Coronary artery (tissue), 2 donors: Measurements from ENCODE around the gene ITPKC.
"Not testable (repeated sequence)": the region's sequence is repeated elsewhere in the genome, so short reads cannot be mapped to it uniquely, and the experiment has no call there.

Source experiments
- DNase-seq: peaks from one replicate; pipeline ENCODE4 v3.0.0-alpha.2; 2017; ENCODE audit warnings: low spot score
- H3K27ac ChIP-seq, 2 donors: fragments of 200-600 bp; sonication (generic); one replicate each; pipeline ENCODE4 v1.5.1; 2016 to 2019
- H3K4me3 ChIP-seq: fragments of 200-600 bp; sonication (generic); 2 replicates; pipeline ENCODE4 v1.5.1; 2016; ENCODE audit warnings: mild to moderate bottlenecking, moderate library complexity
- CTCF ChIP-seq: fragments of 200-600 bp; sonication (generic); IDR thresholded peaks from one replicate; pipeline ENCODE4 v1.5.1; 2019; ENCODE audit warnings: antibody characterized with exemption

Gene ITPKC

DNA sequence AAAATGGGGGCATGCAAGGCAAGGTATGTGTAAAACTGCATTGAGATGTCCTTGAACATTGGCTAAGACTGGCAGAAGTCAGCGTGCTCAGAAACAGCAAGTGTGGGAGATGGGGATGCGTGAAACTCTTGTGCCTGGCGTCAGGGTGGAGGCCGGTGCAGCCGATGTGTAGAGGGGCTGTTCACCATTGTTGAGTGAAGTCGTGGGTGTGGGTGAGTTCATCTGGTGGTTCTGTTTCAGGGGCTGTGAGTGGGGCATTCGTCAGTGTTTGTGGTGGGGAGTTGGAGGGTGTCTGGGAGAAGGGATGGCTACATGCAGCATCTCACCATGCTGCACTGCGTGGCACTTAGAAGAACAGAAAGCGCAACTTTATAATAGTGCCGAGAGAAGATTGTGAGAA is 47.1 kb downstream of the ITPKC start:
- no peak for TF ChIP-seq CTCF
- Histone ChIP-seq H3K4me3 (no peak overlapping the region), H3K27ac (no peak overlapping the region)
- no peak for DNase-seq

GRCh38 chr19:40766385-40766784 is 49.5 kb downstream of the ITPKC start:
- H3K4me3 ChIP-seq, DNase-seq, H3K27ac ChIP-seq: not testable (repeated sequence)

- no peak overlapping the region for H3K27ac ChIP-seq
Measured at GRCh38 chr19:40768869-40769268, 52.0 kb downstream of the ITPKC start.

GRCh38 chr19:40771101-40771862 is 54.4 kb downstream of the ITPKC start:
- not testable (repeated sequence) for DNase-seq, H3K4me3 ChIP-seq, H3K27ac ChIP-seq

More at GRCh38 chr19:40768869-40769268, 52.0 kb downstream of the ITPKC start:
- DNase-seq = no peak
- no peak overlapping the region for H3K4me3 ChIP-seq
- no peak for TF ChIP-seq CTCF

DNA sequence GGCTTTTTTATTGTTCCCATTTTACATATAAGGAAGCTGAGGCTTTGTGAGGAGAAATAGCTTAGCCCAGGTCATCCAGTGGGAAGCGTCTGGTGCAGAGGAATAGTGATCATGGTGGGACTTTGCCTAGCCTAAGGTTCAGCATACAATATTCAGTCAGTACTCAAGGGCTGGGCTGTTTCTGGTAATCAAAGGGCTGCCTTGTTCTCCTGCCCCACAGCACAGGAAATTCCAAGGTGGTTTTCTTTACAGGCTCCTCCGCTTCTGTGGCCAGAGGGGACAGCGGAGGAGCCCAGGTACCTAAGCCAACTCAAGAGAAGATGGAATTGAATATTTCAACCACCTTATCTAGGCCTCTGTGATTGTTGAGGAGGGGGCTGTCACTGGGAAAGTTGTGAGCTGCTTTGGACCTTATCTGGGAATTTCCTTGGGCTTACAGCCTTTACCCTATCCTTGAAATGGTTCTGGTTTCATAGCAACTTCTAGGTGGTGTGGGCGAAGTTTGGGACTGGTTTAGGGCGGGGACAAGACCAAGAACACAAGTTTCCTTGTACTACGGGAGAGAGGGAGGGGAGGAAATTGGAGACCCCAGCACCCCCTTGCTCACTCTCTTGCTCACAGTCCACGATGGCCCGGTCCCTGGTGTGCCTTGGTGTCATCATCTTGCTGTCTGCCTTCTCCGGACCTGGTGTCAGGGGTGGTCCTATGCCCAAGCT is 58.2 kb downstream of the ITPKC start, which contains the start of gene MIA:
Gene MIA, plus strand, starts transcription at position 606 of the 716 bp plus-strand sequence. Its CDS starts 22 bp downstream, at position 628.
- no peak for DNase-seq
- peak within 1 kb of the TSS; percentile 9 for H3K4me3 ChIP-seq
- peak within 1 kb of the TSS in 1 of 2 donors; percentile 35 for H3K27ac ChIP-seq
- TF ChIP-seq CTCF = no peak

GRCh38 chr19:40775632-40776022 is 58.7 kb downstream of the ITPKC start:
- no peak for TF ChIP-seq CTCF
- DNase-seq = no peak
- Histone ChIP-seq H3K4me3 (peak overlapping the region; percentile 9), H3K27ac (peak overlapping the region in 1 of 2 donors; percentile 35)

GRCh38 chr19:40776364-40776763 is 59.5 kb downstream of the ITPKC start:
- H3K4me3 ChIP-seq = no peak overlapping the region
- no peak overlapping the region for H3K27ac ChIP-seq
- TF ChIP-seq CTCF = no peak

More at GRCh38 chr19:40776364-40776763, 59.5 kb downstream of the ITPKC start:
- no peak for DNase-seq
